Measurements from ENCODE around the gene CUTA.

The CUTA gene

DNA sequence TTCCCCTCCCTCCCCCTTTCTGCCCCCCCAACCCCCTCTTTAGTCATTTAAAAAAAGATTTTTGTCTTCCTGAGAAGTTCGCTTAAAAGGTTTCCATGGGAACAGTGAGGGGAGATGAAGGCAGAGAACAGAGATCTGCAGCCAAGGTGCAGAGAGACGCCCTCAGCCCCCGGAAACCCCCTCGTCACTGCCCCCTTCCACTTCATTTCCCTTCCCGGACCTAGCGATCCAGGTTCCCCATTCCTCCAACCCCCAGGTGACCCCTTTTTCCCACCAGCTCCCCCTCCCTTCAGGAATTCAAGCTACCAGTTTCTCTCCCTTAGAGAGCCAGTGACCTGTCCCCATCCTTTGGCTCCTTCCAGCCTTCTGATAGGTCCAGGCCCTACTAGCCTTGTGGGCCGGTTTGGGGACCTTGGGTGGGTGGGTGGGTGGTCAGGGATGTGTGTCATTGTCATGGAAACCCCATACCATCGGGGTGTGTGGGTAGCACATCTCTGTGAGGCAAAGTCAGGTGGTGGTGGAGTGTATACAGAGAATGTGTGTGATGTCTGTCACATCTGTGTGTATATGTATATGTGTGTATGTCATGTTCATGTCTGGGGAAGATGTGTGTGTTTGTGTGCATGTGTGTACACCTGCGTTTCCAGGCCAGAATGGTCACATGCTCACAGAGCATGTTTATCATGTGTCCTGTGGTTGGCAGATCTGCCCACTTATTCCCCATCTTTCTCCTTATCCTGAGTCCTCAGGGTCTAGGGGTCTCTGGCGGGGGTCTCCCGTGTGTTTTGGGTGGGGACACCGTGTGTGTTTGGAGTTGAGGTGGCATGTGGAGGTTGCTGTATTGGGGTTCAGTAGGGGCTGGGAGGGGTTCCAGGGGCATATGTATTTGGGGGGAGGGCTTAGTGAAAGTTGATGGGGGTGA, 8.9 kb upstream of the CUTA start:
- TF ChIP-seq, protein P1, sequence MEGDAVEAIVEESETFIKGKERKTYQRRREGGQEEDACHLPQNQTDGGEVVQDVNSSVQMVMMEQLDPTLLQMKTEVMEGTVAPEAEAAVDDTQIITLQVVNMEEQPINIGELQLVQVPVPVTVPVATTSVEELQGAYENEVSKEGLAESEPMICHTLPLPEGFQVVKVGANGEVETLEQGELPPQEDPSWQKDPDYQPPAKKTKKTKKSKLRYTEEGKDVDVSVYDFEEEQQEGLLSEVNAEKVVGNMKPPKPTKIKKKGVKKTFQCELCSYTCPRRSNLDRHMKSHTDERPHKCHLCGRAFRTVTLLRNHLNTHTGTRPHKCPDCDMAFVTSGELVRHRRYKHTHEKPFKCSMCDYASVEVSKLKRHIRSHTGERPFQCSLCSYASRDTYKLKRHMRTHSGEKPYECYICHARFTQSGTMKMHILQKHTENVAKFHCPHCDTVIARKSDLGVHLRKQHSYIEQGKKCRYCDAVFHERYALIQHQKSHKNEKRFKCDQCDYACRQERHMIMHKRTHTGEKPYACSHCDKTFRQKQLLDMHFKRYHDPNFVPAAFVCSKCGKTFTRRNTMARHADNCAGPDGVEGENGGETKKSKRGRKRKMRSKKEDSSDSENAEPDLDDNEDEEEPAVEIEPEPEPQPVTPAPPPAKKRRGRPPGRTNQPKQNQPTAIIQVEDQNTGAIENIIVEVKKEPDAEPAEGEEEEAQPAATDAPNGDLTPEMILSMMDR (IDR thresholded peaks at IDR 0.05; ENCODE audit: low read depth, low read length) = no peak
- no peak for DNase-seq (ENCODE audit: extremely low read depth, low read depth)

DNA sequence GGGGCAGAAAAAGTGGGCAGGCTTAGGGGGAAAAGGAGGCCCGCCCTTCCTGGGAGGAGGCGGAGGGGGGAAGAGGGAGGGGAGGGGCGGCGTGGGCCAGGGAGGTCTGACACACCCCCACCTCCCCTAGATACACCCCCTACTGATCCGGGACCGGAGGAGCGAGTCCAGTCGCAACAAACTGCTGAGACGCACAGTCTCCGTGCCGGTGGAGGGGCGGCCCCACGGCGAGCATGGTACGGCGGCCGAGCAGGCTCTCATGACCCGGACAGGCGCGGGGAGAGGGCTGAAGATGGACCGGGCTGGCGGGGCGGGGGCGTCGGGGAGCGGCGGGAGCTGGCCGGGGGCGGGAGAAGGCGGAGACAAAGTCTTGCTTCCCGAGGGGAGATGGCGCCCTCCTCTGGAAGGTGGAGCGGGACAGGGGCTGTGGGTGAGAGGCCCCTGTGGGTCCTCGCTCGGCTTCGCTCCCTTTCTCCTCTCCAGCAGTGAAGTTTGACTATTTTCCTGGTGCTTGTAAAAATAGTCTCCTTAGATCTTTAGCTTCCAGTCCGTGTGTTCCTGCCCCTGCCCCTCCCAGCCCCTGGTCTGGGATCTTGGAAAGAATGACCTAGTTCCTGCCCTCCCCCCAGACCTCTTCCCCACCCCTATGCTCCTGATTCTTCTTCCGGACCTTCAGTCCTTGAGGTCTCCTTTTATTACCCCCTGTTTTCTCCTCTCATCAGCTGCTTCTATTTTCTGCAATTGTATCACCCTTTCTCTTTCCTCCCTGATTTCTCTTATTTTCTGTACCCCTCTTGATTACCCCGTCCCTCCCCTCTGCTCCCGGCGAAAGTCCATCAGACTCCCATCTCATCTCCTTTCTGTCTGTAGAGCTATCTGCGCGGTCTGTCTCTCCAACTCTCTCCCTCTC, 8.0 kb upstream of the CUTA start:
- DNase-seq (ENCODE audit: extremely low read depth, low read depth) = peak; percentile 47
- TF ChIP-seq, protein P1 (IDR thresholded peaks at IDR 0.05; ENCODE audit: low read depth, low read length) = peak; percentile 67

DNA sequence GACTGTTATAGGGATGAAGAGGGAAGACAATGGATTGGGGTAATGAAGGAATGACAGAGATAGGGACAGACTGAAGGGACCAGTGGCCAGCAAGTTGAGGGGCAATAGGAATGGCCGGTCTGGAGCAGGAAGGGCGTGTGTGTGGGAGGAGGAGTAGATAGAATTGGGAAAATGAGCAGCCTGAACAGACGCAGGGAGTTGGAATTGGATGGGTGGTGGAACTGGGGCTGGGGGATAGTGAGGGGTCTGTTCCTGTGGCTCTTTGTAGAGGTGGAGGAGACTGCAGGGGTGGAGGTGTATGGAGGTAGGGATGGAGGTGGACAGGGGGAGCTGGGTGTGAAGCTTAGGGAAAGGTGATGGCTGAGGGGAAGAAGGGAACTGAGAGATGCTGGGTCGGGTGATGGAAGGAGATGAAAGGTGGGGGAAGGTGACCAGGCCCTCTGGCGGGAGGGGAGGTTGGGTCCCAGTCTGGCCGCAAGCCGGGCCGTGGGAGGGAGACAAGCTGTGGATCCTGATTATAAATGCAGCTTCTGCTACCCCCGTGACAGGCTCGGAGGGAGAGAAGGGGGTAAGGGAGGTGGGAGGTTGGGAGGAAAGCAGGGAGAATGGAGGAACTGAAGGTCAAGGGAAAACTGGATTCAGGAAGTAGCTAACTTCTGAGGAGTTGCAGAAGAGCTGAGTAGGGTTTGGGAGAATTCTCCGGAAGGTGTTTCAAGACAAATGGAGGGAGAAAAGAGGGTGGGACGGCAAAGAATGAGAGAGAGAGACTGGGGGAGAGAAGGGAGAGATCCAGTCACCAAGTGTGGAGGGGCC, 7.2 kb upstream of the CUTA start:
- no peak for DNase-seq (ENCODE audit: extremely low read depth, low read depth)
- TF ChIP-seq, protein P1 (IDR thresholded peaks at IDR 0.05; ENCODE audit: low read depth, low read length) = no peak

DNA sequence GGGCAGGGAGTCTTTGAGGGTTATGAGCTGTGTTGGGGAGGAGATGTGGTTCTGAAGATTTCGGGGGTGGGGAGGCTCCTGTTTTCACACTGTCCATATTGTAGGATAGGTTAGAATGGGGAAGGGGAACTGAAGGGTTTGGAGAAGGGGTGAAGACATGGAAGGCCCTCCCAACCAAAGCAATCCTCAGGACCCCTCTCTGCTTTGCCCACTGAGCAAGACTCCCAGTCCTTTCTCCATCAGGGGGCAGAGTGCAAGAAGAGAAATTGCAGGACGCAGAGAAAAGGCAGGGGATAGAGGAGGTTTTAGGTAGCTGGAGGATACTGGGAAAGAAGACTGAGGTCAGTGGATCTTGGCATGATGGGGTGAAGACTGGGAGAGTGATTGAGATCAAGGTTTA, 5.9 kb upstream of the CUTA start:
- DNase-seq (ENCODE audit: extremely low read depth, low read depth) = no peak
- TF ChIP-seq, protein P1 (IDR thresholded peaks at IDR 0.05; ENCODE audit: low read depth, low read length) = no peak

DNA sequence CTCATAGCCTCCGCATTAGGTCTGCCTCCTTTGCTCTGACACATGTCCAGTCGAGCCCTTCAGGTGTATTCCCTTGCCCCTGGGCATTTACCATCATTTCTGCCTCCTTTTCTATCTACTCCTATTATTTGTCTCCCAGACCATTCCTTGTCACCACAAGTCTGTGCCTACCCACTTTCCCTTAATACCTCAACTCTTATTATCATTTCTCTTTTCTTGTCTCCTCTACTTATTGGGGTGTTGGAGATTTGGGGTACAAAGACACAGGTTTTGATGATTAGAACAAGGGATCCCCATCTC, 3.4 kb upstream of the CUTA start:
- TF ChIP-seq, protein P1 (IDR thresholded peaks at IDR 0.05; ENCODE audit: low read depth, low read length) = no peak
- DNase-seq (ENCODE audit: extremely low read depth, low read depth) = no peak

DNA sequence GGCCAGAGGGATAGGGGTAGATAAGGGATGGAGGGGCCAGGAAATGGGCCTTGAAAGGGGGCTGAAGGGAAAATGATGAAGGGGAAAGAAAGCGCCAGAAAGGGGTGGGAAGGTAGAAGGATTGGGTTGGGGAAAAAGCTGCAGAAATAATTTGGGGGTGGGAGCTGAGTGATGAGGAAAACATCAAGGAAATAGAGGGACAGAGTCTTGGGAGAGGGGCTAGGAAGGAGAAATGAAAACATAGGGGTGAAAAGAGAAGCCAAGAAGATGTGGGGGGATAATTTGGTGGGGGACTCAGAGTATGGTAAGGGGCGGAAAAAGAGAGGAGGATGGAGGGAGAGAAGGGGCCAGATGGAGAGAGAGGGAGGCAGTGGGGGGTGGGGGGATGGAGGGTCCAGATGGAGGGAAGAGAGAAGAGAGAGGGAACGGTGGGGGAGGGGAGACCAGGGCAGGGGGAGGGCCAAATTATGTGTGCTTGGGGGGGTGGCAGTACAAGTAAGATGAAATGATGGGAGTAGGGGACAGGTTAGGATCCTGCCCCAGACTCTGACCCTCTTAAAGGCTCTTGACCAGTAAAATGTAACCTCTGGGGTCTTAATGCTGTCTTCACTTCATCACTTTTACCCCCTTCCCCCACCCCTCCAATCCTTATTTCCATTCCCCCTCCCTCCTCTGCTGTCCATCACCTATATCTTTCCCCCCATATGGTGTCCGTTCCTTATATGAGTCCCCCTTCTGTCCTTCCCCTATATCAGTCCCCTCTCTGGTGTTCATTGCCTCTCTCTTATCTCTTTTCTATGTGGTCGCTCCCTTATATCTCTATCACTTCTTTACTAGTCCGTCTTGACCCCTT, 2.8 kb upstream of the CUTA start:
- TF ChIP-seq, protein P1 (IDR thresholded peaks at IDR 0.05; ENCODE audit: low read depth, low read length) = no peak
- DNase-seq (ENCODE audit: extremely low read depth, low read depth) = no peak

Measured in AG09319 (cell line).